ENCODE results near the gene RBP7.

Gene RBP7

DNA sequence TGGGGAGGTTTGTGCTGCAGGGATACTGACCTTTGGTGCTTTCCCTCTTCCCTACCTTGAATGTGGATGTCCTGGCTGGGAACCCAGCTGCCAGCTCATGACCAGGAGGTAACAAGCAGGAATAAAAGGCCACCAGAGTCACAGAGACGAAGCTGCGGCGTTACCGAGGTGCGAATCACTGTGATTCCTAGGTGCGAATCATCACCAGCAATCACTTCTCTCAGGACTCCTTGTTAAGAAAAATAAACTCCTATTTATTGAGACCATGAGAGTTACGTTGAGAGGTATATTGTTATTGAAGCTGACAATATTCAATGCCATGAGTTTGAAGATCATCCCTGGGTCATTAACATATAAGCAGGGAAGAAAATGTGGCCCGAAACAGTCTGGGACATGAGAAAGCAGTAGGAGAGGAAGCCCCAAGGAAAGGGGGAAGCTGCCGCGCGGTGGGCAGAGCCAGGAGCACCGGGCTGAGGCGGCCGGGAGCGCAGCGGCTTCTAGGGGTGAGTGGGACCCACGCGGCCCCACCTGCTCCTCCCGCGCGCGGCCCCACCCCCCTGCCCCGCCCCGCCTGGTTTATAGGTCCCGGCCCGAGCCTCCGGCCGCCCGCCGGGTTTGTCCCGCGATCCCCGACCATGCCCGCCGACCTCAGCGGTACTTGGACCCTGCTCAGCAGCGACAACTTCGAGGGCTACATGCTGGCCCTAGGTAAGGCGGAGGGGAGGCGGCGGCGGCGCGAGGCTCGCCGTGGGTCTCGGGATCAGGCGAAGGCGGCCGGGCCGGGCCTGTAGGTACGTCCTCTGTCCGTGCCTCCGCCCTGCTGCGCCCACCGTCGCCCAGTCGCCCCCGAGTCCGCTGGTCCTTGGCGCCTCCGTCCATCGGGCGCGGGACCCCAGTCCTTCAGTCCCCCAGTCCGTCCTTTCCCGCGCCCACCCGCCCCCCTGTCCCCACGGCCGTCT lies at the start of gene RBP7:
RBP7 (plus strand) TSS at position 605 of the 959 bp plus-strand sequence; CDS start at position 636, 31 bp downstream.
- H3K27me3 ChIP-seq (replicated peaks): peaks cover 8% of the 10 kb centered on the region
- in situ Hi-C loops (cut with HindIII; ENCODE audit: low pct_ligation_motif_present, low sequenced_read_pairs): no loop called here
- peak within 1 kb of the TSS; percentile 34 for H3K4me3 ChIP-seq (ENCODE audit: low read depth, low read length)
- no peak within 1 kb of the TSS for H3K27ac ChIP-seq
- no peaks in the 10 kb centered on the region for H3K36me3 ChIP-seq (replicated peaks)
- DNase-seq: no peak
- TF ChIP-seq, protein P1, sequence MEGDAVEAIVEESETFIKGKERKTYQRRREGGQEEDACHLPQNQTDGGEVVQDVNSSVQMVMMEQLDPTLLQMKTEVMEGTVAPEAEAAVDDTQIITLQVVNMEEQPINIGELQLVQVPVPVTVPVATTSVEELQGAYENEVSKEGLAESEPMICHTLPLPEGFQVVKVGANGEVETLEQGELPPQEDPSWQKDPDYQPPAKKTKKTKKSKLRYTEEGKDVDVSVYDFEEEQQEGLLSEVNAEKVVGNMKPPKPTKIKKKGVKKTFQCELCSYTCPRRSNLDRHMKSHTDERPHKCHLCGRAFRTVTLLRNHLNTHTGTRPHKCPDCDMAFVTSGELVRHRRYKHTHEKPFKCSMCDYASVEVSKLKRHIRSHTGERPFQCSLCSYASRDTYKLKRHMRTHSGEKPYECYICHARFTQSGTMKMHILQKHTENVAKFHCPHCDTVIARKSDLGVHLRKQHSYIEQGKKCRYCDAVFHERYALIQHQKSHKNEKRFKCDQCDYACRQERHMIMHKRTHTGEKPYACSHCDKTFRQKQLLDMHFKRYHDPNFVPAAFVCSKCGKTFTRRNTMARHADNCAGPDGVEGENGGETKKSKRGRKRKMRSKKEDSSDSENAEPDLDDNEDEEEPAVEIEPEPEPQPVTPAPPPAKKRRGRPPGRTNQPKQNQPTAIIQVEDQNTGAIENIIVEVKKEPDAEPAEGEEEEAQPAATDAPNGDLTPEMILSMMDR (IDR thresholded peaks at IDR 0.05; ENCODE audit: low read depth, low read length, missing control alignments): no peak

DNA sequence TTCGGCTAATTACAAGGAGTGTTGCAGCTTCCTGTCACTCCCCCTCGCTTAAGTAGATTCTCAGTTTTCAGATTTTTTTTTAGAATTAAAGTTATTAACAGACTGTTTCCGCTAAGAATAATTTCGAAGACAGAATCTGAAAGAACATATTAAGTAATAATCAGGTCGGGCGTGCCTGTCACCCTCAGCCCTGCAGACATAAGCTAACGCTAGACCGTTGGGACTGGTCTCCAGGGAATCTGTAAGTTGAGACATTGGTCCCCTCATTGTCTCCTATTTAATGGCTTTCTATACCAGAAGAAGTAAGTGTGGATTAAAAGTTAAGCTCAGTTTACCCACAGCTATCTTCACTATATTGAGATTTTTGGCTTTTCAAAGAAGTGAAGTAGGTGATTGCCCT lies 39.3 kb upstream of the RBP7 start:
- TF ChIP-seq, protein P1 (IDR thresholded peaks at IDR 0.05; ENCODE audit: low read depth, low read length, missing control alignments): no peak
- no peak for DNase-seq
- in situ Hi-C loops (cut with HindIII; ENCODE audit: low pct_ligation_motif_present, low sequenced_read_pairs): no loop called here

DNA sequence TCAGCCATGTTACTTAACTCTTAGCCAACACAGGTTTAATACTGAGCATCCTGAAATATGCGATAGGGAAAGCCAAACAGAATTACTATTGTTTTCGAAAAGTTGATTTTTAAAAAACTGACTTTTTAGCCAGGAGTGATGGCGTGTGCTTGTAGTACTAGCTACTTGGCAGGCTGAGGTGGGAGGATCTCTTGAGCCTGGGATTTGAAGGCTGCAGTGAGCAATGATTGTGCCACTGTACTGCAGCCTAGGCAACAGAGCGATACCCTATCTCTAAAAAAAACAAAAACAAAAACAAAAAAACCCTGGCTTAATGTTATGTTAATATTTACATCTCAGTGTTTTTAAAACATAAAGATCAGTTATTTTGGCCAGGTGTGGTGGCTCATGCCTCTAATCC lies 37.0 kb upstream of the RBP7 start:
- Histone ChIP-seq H3K27ac (no peak overlapping the region), H3K27me3 (replicated peaks) (no peaks in the 10 kb centered on the region), H3K36me3 (replicated peaks) (no peaks in the 10 kb centered on the region), H3K4me3 (ENCODE audit: low read depth, low read length) (no peak overlapping the region)
- TF ChIP-seq, protein P1 (IDR thresholded peaks at IDR 0.05; ENCODE audit: low read depth, low read length, missing control alignments): no peak
- in situ Hi-C loops (cut with HindIII; ENCODE audit: low pct_ligation_motif_present, low sequenced_read_pairs): no loop called here
- DNase-seq: no peak

More for the DNA sequence above, 39.3 kb upstream of the RBP7 start:
- Histone ChIP-seq H3K27ac (no peak overlapping the region), H3K4me3 (ENCODE audit: low read depth, low read length) (no peak overlapping the region), H3K36me3 (replicated peaks) (no peaks in the 10 kb centered on the region), H3K27me3 (replicated peaks) (no peaks in the 10 kb centered on the region)

DNA sequence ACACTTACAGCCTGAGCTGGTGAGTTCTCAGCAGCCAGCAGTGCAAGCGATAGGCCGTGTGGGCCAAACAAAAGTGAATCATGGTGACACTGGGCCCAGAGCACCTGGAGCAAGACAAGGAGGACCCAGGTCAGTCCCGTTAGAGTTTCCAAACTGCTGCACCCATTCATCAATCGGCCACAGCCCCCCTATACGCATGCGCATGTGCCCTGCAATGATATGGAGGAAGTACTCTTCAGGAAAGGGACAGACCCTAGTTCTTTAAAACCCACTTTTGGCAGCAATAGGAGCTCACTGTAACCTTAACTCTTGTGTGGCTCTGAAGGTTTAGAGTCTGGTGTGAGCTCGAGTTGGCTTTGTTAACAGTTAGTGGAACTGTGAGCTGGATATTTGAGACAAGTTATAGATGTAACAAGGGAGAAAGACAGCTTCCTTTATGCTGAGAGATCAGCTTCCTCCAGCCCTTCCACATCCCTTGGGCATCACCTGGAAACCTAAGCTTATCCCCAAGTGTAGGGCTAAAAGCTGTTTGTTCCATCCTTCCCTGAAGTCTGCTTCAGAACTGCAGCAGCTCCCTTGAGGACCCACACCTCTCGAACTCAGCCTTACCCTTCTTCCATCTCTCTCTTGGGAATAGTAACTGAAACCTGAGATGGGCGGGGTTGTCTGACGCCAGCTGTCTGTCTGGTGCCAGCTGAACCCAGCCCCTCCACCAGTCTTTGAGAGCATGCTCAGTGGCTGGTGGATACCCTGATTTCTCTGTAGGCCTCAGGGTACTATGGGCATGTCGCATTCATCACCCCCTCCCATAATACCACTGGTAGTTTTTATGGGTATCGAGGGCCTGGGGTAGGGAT lies 36.1 kb upstream of the RBP7 start:
- H3K4me3 ChIP-seq (ENCODE audit: low read depth, low read length): no peak overlapping the region
- no peaks in the 10 kb centered on the region for H3K27me3 ChIP-seq (replicated peaks)
- DNase-seq: no peak
- in situ Hi-C loops (cut with HindIII; ENCODE audit: low pct_ligation_motif_present, low sequenced_read_pairs): no loop called here
- no peak overlapping the region for H3K27ac ChIP-seq
- no peaks in the 10 kb centered on the region for H3K36me3 ChIP-seq (replicated peaks)
- TF ChIP-seq, protein P1 (IDR thresholded peaks at IDR 0.05; ENCODE audit: low read depth, low read length, missing control alignments): no peak

DNA sequence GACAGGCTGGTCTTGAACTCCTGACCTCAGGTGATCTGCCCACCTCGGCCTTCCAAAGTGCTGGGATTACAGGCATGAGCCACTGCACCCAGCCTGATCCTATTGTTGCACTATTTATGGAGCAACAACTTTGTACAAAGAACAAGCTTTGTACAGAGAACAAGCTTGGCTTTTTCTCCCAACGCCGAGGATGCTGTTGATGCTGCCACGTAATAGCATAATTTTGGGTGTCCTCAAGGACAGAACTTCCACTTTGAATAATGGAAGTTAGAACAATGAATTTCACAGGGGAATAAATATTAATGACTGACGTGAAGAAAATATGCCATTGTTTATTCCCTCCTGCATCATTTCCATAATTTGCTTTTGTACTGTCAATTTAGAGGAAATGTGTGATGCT lies 12.8 kb upstream of the RBP7 start:
- in situ Hi-C loops (cut with HindIII; ENCODE audit: low pct_ligation_motif_present, low sequenced_read_pairs): no loop called here
- no peak overlapping the region for H3K27ac ChIP-seq
- DNase-seq: no peak
- TF ChIP-seq, protein P1 (IDR thresholded peaks at IDR 0.05; ENCODE audit: low read depth, low read length, missing control alignments): no peak
- no peaks in the 10 kb centered on the region for H3K27me3 ChIP-seq (replicated peaks)
- peaks cover 13% of the 10 kb centered on the region for H3K36me3 ChIP-seq (replicated peaks)
- no peak overlapping the region for H3K4me3 ChIP-seq (ENCODE audit: low read depth, low read length)
